HepG2 (cell line): Measurements from ENCODE around the gene EGR1. TPM values are rescaled to one million over a fixed set of nuclear protein-coding genes. Genes with fewer than 3 reads are reported as not detected.
A peak's percentile ranks its signal among the peaks of the same experiment; 100 is the strongest.

Experiments used
- ATF4 ChIP-seq, 2 experiments: fragments of 450-650 bp in 1 of 2; sonication (generic) in 1 of 2; formaldehyde crosslinking; IDR thresholded peaks; 2 replicates each; pipeline versions ENCODE4 v1.5.0 to v1.8.0; 2020 to 2022; ENCODE audit warnings: mild to moderate bottlenecking in 1 of 2, missing genetic modification reagents in 1 of 2
- CHD2 ChIP-seq: IDR thresholded peaks from 2 replicates; pipeline ENCODE4 v1.6.1; 2011; ENCODE audit warnings: low read depth, low read length, improper control_type of control experiment
- DRAP1 ChIP-seq: IDR thresholded peaks from 2 replicates; pipeline ENCODE4 v1.6.1; 2016; ENCODE audit warnings: missing genetic modification reagents, missing compliant biosample characterization
- EED ChIP-seq: sonication (generic); formaldehyde crosslinking; IDR thresholded peaks from 2 replicates; pipeline ENCODE4 v1.5.0; 2020; ENCODE audit warnings: mild to moderate bottlenecking, missing genetic modification reagents
- GATAD1 ChIP-seq: IDR thresholded peaks from 2 replicates; pipeline ENCODE4 v1.6.1; 2016; ENCODE audit warnings: missing genetic modification reagents, missing compliant biosample characterization
- ISX ChIP-seq: sonication (generic); formaldehyde crosslinking; conservative IDR thresholded peaks from 2 replicates; pipeline ENCODE4 v1.5.0; 2020; ENCODE audit warnings: missing genetic modification reagents
- MTERF4 ChIP-seq: sonication (generic); formaldehyde crosslinking; IDR thresholded peaks from 2 replicates; pipeline ENCODE4 v1.8.0; 2023; ENCODE audit warnings: mild to moderate bottlenecking, missing genetic modification reagents
- NAIF1 ChIP-seq: sonication (generic); formaldehyde crosslinking; IDR thresholded peaks from 2 replicates; pipeline ENCODE4 v1.5.0; 2020; ENCODE audit warnings: mild to moderate bottlenecking, missing genetic modification reagents, borderline replicate concordance
- NFIC ChIP-seq: IDR thresholded peaks from 2 replicates; pipeline ENCODE4 v1.6.1; 2012; ENCODE audit warnings: mild to moderate bottlenecking, low read length, inconsistent platforms
- PHF8 ChIP-seq: sonication (generic); formaldehyde crosslinking; IDR thresholded peaks from 2 replicates; pipeline ENCODE4 v1.5.0; 2020; ENCODE audit warnings: missing genetic modification reagents
- PRPF4 ChIP-seq: fragments of 200-400 bp; formaldehyde crosslinking; IDR thresholded peaks from 2 replicates; pipeline ENCODE4 v1.6.1; 2016; ENCODE audit warnings: low read length, low read depth; ENCODE audit not compliant: poor library complexity, severe bottlenecking
- PTBP1 ChIP-seq: fragments of 200-400 bp; formaldehyde crosslinking; IDR thresholded peaks from 2 replicates; pipeline ENCODE4 v1.6.1; 2018; ENCODE audit warnings: low read length, low read depth; ENCODE audit not compliant: poor library complexity, severe bottlenecking
- RFXANK ChIP-seq: IDR thresholded peaks from 2 replicates; pipeline ENCODE4 v1.6.1; 2016
- SMYD3 ChIP-seq: sonication (generic); formaldehyde crosslinking; IDR thresholded peaks from 2 replicates; pipeline ENCODE4 v1.8.1; 2023; ENCODE audit warnings: mild to moderate bottlenecking, missing genetic modification reagents
- TGIF2 ChIP-seq: IDR thresholded peaks from 2 replicates; pipeline ENCODE4 v1.6.1; 2016; ENCODE audit warnings: control low read depth, missing compliant biosample characterization
- YY1 ChIP-seq: IDR thresholded peaks from 2 replicates; pipeline ENCODE4 v1.6.1; 2011; ENCODE audit warnings: low read length, low read depth, moderate library complexity, mild to moderate bottlenecking; ENCODE audit not compliant: insufficient read depth, insufficient replicate concordance
- ZFP82 ChIP-seq: sonication (generic); formaldehyde crosslinking; IDR thresholded peaks from 2 replicates; pipeline ENCODE4 v1.5.1; 2020; ENCODE audit warnings: mild to moderate bottlenecking, missing genetic modification reagents, borderline replicate concordance
- ZMYM4 ChIP-seq: sonication (generic); formaldehyde crosslinking; IDR thresholded peaks from 2 replicates; pipeline ENCODE4 v1.8.1; 2023; ENCODE audit warnings: mild to moderate bottlenecking, missing genetic modification reagents
- ZNF121 ChIP-seq: sonication (generic); formaldehyde crosslinking; IDR thresholded peaks from 2 replicates; pipeline ENCODE4 v1.5.0; 2020; ENCODE audit warnings: mild to moderate bottlenecking, missing genetic modification reagents
- ZNF20 ChIP-seq: sonication (generic); formaldehyde crosslinking; IDR thresholded peaks from 2 replicates; pipeline ENCODE4 v1.4.0; 2020; ENCODE audit warnings: mild to moderate bottlenecking, moderate library complexity, missing genetic modification reagents
- ZNF263 ChIP-seq: sonication (generic); formaldehyde crosslinking; IDR thresholded peaks from 2 replicates; pipeline ENCODE4 v1.4.0; 2020; ENCODE audit warnings: missing genetic modification reagents
- ZNF329 ChIP-seq: sonication (generic); formaldehyde crosslinking; IDR thresholded peaks from 2 replicates; pipeline ENCODE4 v1.9.0; 2021; ENCODE audit warnings: low read depth, mild to moderate bottlenecking, missing genetic modification reagents
- ZNF350 ChIP-seq: sonication (generic); formaldehyde crosslinking; IDR thresholded peaks from 2 replicates; pipeline ENCODE4 v1.4.0; 2020; ENCODE audit warnings: mild to moderate bottlenecking, low read depth, missing genetic modification reagents, borderline replicate concordance
- ZNF567 ChIP-seq: sonication (generic); formaldehyde crosslinking; IDR thresholded peaks from 2 replicates; pipeline ENCODE4 v1.8.1; 2023; ENCODE audit warnings: mild to moderate bottlenecking, missing genetic modification reagents, borderline replicate concordance
- ZNF766 ChIP-seq: sonication (generic); formaldehyde crosslinking; IDR thresholded peaks from 2 replicates; pipeline ENCODE4 v1.5.0; 2020; ENCODE audit warnings: missing genetic modification reagents, borderline replicate concordance
- ZNF781 ChIP-seq: sonication (generic); formaldehyde crosslinking; IDR thresholded peaks from 2 replicates; pipeline ENCODE4 v1.5.1; 2020; ENCODE audit warnings: borderline replicate concordance, mild to moderate bottlenecking, missing genetic modification reagents; ENCODE audit errors: not compliant biosample characterization
- ZNF782 ChIP-seq: sonication (generic); formaldehyde crosslinking; IDR thresholded peaks from 2 replicates; pipeline ENCODE4 v1.4.0; 2020; ENCODE audit warnings: missing genetic modification reagents, mild to moderate bottlenecking, borderline replicate concordance
- ZNF792 ChIP-seq: IDR thresholded peaks from 2 replicates; pipeline ENCODE4 v1.6.1; 2016
- ZNF878 ChIP-seq: sonication (generic); formaldehyde crosslinking; IDR thresholded peaks from 2 replicates; pipeline ENCODE4 v1.8.1; 2023; ENCODE audit warnings: mild to moderate bottlenecking, missing genetic modification reagents, moderate library complexity
- polyA plus RNA-seq, 8 experiments: library from polyadenylated mRNA; depleted of rRNA in 3 of 8; stranded (reverse) in 7 of 8; unstranded in 1 of 8; fragments of >200 nt; fragmentation: Illumina TruSeq in 4 of 8; extraction: Trizol in 4 of 8; gene quantifications; 2 replicates each; pipeline versions ENCODE4 v1.2.1 to v1.2.3, GENCODE V29; 2011 to 2016; ENCODE audit warnings: low read depth in 4 of 8, missing spikeins in 1 of 8, mixed read lengths in 1 of 8; ENCODE audit not compliant: insufficient read depth in 1 of 8
- total RNA-seq, 5 experiments: library from RNA; depleted of rRNA; stranded (reverse); fragments of >200 nt; fragmentation: Illumina TruSeq; extraction: Trizol; gene quantifications; 2 replicates each; pipeline ENCODE4 v1.2.3, GENCODE V29; 2016; ENCODE audit warnings: low read depth in 1 of 5

The EGR1 gene
- total and polyA plus RNA-seq, 2 of the 13 experiments (the other 11 are each of a cell fraction or from before 2014, with no cell fraction given) = 4.1 to 4.5 TPM

- TF ChIP-seq DRAP1 (peak; percentile 64), ZNF329 (CRISPR knock-in tag) (0 out of 2 replicates have a peak, but pooled peaks have one; percentile 48), ZNF20 (no peak), ZNF263 (CRISPR knock-in tag) (peak; percentile 90), SMYD3 (CRISPR knock-in tag) (peak; percentile 63; the same call in 1 of the 2 replicates), TGIF2 (CRISPR knock-in tag) (no peak; the same call in 1 of the 2 replicates), ZNF781 (CRISPR knock-in tag) (peak; percentile 53), GATAD1 (peak; percentile 72; the same call in 1 of the 2 replicates), ZNF878 (CRISPR knock-in tag) (0 out of 2 replicates have a peak, but pooled peaks have one; percentile 56), CHD2 (peak; percentile 28; the same call in 1 of the 2 replicates), ZFP82 (CRISPR knock-in tag) (peak; percentile 55; the same call in 1 of the 2 replicates), EED (CRISPR knock-in tag) (no peak), YY1 (no peak), ZNF766 (CRISPR knock-in tag) (no peak), MTERF4 (CRISPR knock-in tag) (0 out of 2 replicates have a peak, but pooled peaks have one; percentile 63), PHF8 (CRISPR knock-in tag) (peak; percentile 16; the same call in 1 of the 2 replicates), ZNF121 (CRISPR knock-in tag) (no peak), PRPF4 (no peak), ZNF567 (CRISPR knock-in tag) (0 out of 2 replicates have a peak, but pooled peaks have one; percentile 32), ZMYM4 (CRISPR knock-in tag) (peak; percentile 69), ZNF782 (CRISPR knock-in tag) (no peak), ZNF792 (CRISPR knock-in tag) (peak; percentile 85; the same call in 1 of the 2 replicates), NAIF1 (CRISPR knock-in tag) (peak; percentile 83; the same call in 1 of the 2 replicates), RFXANK (no peak), ATF4 (CRISPR knock-in tag; IDR thresholded peaks at IDR 0.05) (0 out of 4 replicates have a peak, but pooled peaks of 1 of the 2 experiments have one; percentile 17), PTBP1 (no peak), ISX (CRISPR knock-in tag) (no peak), NFIC (no peak), ZNF350 (no peak)
Observed at GRCh38 chr5:138464008-138464387, 1.3 kb upstream of the EGR1 start (continued).
